NCI-H1694 (cell line): ENCODE measurements around the gene TBCD.

ENCODE experiments used
- DNase-seq: peaks from one replicate; lab custom pipeline; 2025; lab: John Stamatoyannopoulos, UW

The TBCD gene

DNA sequence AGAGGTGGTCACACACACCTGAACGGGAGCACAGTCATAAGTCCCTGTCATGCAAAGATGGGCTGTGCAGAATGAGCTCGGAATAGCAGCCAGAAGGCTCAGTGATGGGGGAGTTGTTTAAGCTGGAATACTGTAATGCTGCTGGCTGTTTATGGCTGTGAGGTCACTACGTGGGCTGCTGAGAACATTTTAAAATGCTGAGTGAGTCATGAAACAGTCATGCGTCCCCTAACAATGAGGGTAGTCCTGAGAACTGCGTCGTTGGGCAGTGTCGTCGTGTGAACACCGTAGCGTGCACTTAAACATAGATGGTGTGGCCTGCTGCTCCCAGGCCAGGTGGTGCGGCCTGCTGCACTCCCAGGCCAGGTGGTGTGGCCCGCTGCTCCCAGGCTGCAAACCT is 39.7 kb downstream of the TBCD start:
- DNase-seq = no peak

DNA sequence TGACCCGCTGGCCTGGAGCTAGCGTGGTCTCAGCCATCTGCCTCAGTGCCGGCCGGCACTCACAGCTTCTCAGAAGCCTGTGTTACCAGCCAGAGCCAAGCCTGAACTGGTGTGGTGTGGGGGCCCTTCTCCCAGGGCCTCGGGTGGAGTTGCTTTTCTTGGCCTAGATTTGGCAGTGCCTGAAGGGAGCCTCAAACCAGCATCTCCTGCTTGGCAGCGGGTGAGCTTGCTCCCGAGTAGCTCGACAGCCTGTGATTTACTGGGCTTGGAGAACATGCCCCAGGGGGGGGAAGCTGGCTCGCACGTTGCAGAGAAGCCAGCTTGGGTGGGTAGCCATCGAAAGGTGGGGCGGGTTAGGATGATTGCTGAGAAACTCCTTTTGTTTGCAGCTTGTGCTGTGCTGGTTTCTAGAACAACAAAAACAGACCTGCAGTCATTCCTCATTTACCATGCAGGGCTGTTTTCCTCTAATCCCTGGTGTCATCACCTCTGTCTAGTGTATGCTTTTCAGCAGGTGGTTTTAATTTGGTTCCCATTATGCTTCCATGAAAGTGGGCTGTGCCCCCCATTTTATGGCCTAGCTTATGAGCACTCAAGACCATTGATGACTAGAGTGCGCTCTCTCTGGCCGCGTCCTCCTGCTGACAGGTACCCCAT is 42.2 kb downstream of the TBCD start:
- DNase-seq = no peak

DNA sequence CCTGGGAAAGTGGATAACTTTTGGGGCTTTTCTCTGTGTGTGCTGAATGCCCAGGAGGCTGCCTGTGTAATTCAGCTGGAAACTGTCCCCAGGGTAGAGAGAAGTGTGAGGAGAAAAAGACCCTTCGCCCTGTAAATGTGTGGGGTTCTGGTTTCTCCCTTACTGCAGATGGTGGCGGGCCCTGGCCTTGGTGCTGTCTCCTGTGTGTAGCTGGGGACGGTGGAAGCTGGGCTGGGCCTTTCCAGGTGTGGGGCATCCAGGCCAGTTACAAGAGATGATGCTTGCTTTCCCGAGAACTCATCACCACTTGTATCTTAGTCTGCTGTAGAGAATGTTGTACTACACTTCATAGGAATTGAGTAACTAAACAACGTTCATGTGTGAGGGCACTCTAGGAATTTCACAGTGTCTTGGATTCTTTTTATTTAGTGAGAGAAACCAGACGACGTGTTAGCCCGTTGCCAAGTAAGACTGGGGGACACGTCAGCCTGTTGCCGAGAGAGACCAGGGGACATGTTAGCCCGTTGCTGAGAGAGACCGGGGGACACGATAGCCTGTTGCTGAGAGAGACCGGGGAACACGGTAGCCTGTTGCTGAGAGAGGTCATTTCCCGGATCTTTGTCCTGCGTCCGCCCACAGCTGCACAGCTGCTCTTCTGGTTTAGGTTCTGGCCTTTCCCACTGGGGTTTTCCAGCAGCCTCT is 43.1 kb downstream of the TBCD start:
- no peak for DNase-seq

DNA sequence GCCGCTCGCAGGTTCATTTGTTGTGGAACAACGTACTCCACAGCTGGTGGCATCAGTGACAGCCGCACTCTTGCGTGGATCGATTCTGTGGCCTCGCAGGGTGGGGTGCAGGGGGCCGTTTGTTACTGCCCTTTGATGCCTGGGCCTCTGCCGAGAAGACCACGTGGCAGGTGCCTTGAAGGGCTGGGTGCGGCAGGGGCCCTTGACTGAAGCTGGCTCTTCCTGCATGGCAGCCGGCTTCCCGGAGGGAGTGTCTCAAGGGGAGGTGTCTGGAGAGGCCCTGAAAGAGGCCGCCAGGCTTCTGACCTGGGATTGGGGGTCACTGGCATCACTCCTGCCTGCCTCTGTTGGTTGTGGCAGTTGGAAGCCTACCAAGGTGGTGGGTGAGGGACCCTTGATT is 43.8 kb downstream of the TBCD start:
- no peak for DNase-seq

DNA sequence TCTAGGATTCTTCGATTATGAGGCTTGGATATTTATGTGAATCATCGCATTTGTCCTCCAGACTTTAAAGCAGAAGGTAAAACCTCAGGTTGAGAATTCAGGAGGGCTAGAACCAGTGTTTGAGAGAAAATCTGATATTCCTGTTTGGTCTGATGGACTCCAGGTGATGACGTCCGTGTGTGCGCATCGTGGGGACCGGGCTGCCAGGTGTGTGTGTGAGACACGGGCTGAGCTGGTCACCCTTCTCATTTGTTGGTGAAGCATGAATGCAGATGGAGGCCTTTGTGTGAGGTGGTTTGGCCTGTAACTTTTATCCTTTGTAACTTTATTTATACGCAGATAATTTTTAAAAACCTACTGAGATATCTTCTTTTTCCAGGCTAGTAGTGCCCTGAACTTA is 45.2 kb downstream of the TBCD start:
- no peak for DNase-seq

DNA sequence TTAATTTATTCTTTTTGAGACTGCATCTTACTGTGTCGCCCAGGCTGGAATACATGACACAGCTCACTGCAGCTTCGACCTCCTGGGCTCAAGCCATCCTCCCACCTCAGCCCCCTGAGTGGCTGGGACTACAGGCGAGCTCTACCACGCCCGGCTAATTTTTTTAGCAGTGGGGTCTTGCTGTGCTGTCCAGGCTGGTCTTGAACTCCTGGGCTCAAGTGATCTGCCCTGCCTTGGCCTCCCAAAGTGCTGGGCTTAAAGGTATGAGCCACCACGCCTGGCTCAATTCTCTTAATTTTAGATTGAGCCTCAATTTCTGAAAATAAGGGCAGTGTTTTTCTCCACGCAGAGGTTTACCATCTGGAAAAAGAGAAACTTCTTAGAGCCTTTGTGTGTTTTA is 46.9 kb downstream of the TBCD start:
- no peak for DNase-seq

DNA sequence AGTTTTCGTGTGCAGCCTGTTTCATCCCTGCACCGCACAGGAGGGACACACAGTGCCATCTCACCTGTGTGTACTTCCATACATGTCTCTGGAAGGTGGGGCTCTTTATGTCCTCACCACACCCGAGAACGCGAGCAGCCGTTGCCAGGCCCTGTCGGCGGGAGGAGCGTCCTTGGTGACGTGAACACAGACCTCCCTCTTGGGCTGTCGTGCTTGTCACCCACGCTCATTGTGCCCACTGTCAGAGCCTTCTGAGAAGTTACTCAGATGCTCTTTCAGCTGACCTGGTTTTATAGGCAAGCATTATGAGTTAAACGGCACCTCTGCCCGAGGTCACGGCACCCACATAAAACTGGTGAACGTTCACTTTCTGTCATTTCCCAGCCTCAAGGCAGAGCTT is 47.7 kb downstream of the TBCD start:
- DNase-seq = no peak

DNA sequence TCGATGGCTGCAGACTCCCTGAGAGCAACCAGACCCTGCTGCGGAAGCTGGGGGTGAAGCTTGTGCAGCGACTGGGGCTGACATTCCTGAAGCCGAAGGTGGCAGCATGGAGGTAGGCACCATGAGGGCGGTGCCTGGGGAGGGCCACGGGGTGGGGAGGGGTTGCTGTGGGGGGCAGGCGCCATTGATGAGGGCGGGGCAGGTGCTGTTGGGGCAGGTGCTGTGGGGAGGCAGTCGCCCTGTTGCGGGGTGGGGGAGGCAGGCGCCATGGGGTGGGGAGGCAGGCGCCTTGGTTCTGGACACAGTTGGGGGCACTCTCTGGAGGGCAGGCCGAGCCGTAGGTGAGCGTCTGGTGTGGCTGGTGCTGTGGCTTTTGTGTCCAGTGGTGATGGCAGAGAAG is 49.0 kb downstream of the TBCD start:
- DNase-seq = no peak

DNA sequence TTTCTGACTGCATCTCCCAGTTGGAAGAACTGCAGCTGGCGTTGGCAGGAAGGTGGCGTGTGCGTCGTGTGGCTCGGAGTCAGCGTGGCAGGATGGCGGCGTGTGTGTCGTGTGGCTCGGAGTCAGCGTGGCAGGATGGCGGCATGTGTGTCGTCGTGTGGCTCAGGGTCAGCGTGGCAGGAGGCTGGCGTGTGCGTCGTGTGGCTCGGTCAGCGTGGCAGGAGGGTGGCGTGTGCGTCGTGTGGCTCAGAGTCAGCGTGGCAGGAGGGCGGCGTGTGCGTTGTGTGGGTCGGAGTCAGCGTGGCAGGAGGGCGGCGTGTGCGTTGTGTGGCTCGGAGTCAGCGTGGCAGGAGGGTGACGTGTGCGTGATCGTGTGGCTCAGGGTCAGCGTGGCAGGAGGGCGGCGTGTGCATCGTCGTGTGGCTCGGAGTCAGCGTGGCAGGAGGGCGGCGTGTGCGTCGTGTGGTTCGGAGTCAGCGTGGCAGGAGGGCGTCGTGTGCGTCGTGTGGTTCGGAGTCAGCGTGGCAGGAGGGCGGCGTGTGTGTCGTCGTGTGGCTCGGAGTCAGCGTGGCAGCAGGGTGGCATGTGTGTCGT is 49.6 kb downstream of the TBCD start:
- no peak for DNase-seq

DNA sequence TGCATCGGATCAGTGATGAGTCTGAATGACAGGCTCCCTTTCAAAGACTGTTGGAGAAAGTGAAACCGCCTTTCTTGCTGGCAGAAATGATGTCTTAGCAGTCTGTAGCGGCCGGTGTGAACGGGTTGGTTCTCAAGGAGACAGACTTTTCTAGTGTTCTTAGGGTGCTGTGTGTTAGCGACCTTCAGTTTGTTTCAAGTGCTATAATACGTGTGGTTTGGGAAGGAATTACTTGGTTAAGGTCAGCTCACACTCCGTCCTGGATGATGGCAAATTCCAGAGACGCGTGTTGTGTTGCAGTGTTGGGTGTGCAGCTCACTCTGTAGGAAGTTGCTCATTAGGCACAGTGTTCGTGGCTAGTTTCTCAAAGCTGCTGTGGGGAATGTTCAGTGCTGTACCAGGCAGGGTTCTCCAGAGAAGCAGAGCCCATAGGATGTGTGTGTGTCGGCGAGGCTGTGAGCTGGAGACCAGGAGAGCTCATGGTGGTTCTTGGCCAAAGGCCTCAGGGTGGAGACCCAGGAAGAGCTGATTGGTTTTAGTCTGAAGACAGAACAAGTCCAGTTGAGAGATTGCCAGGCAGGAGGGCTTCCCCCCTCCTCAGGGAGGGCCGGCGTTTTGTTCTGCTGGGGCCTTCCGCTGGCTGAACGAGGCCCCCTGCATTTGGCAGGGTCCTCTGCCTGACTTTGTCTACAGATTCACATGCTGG is 50.4 kb downstream of the TBCD start:
- no peak for DNase-seq

DNA sequence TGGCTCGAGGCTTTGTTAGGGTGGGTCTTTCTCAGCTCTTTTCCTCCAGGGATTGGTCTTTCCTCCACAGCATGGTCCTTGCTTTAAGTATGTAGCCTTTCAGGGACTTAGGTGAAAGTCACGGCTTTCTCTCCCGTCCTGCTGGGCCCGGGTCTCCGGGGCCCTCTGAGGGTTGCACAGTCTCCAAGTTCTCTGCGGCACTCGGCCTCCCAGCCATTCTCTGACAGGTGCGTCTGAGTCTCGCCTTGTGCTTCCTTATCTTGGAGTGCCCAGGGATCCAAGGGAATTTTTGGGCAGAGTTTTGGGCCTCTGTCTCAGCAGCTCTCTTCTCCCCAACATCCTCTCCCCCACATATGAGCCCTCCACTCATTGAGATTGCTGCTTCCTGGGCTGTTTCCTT is 51.3 kb downstream of the TBCD start:
- no peak for DNase-seq

DNA sequence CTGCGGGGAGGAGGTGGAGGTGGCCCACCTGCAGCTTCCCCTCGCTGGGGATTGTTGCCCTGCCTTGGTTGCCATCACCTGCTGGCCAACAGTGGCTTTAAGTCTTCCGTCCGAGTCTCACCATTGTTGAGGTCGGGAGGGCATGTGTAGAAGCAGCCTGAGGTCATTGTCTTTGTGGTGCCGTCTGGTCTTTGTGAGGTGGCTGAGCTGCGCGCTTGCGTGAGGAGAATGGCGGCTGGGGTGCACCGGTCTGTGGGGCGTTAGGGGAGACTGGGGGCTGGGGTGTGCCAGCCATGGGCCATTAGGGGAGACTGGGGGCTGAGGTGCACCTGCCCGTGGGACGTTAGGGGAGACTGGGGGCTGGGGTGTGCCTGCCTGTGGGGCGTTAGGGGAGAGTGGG is 51.7 kb downstream of the TBCD start:
- no peak for DNase-seq

DNA sequence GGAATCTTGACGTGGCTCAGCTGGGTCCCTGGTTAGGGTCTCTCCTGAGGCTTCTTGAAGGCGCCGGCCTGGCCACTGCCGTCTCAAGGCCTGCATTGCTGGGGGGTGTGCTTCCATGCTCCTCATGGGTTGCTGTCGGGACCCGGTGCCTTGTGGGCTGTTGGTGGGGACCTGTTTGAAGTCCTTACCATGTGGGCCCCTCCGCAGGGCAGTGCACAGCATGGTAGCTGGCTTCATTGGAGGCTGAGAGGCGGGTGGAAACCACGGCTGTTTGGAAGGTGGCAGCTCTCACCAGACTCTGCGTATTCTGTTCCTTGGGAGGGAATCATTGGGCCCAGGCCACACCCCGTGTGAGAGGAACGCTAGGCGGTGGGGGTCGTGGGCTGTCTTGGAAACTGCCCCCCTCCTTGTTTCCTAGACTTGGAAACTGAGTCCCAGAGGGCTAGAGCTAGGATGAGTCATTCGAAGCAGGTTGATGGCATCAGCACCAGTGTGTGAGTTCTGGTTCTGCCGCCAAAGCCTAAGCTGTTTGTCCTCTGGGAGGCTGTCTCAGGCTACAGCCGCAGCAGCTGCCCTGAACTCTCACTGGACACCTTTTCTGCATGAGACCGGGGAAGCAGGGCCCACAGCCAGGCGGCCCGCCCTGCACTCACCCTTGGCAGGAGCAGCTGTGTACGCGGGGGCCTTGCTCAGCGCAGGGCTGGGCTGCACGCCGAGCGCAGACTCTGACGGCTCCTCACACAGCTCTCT is 52.8 kb downstream of the TBCD start:
- DNase-seq = no peak

DNA sequence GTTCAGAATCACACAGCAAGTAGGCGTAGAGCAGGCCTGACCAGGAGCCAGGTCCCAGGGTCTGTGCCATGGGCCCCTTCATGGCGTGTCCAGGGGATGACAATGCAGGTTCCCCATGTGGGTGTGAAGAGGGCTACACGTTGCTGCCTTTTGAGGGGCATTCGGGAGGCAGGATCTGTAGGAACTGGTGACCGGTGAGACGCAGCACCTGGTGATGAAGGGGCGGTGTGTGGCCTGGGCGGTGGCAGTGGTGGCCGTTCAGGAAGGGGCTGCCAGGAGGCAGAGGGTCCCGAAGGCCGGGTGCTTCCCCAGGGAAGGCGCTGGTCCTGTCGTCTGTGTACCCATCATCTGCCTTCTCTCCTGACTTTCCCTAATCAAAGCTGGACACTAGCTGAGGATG is 53.4 kb downstream of the TBCD start:
- no peak for DNase-seq

DNA sequence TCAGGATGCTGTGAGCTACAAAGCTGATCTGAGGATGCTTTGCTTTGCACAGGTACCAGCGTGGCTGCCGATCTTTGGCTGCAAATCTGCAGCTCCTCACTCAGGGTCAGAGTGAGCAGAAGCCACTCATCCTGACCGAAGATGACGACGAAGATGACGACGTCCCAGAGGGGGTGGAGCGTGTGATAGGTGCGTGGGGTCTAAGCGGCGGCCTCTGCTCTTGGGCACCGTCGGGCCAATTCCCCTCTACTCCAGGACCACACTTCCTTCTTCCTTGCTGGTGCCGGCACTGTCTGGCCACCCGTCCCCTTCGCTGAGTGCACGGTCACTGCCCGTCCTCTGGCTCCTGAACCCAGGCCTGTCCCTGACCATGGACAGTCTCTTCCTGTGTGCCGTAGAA is 54.0 kb downstream of the TBCD start:
- DNase-seq = no peak

DNA sequence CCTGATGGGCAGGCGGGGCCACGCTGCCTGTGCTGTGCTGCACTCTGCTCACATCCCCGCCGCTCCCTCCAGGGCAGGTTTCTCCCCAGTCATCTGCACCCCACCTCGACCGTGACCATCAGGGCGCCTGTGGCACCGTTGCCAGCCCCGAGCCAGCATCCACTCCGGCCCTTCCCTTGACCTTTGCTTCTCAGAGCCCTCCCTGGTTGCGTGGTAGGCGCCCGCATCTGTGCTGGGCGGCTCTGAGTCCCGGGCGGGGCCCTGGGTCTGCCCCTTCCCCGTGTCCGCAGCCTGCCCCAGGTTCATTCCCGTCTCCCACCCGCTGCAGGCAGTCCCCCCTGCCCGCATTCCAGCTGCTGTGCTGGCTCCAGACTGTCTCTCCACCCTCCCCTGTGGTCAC is 54.8 kb downstream of the TBCD start:
- DNase-seq = no peak

DNA sequence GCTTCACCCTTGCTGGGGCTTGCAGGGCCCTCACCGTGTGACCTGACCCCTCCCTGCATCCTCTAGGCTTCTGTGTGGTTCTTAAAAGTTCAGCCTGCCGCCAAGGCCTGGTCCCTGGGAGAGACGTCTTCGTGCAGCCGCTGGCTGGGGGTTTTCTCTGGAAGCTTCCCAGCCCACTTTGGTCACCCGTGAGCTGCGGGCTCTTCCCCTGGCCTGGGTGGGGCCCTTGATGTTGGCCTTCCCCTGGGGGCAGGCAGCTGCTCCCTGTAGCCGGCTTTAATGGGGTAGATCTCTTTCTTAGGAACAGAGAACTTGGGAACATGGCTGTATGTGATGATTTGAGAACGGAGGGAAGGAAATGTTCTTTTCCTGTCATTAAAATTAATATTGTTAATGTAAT is 55.2 kb downstream of the TBCD start:
- no peak for DNase-seq

DNA sequence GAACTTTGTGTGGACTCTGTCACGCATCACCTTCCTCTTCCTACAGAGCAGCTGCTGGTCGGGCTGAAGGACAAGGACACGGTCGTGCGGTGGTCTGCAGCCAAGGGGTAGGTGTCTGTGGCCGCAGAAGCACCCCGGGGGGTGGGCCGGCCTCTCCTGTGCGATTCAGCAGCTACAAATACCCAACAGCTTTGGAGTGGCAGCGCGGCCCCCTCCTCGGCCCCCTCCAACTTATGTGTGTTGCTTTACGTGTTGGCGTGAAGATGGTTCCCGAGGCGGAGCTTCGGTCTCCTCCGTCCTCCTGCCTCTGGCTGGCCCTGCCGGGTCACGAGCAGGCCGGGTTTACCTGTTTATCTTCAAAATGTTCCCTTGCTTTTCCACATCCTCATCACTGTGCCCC is 55.7 kb downstream of the TBCD start:
- no peak for DNase-seq

DNA sequence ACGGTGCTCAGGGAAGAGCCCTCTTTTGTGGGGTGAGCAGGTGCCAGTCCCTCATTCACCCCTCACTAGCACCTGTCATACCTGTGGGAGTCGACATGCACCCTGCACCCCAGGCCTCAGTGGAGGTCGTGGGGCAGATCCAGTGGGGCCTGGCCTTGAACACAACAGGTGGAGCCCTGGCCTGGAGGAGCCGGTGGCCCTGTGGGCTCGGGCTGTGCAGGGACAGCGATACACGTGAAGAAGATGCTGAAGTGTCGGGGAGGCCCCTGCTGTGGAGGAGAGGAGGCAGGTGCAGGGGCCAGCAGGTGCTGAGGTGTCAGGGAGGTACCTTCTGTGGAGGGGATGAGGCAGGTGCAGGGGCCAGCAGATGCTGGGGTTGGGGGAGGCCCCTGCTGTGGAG is 56.1 kb downstream of the TBCD start:
- no peak for DNase-seq

DNA sequence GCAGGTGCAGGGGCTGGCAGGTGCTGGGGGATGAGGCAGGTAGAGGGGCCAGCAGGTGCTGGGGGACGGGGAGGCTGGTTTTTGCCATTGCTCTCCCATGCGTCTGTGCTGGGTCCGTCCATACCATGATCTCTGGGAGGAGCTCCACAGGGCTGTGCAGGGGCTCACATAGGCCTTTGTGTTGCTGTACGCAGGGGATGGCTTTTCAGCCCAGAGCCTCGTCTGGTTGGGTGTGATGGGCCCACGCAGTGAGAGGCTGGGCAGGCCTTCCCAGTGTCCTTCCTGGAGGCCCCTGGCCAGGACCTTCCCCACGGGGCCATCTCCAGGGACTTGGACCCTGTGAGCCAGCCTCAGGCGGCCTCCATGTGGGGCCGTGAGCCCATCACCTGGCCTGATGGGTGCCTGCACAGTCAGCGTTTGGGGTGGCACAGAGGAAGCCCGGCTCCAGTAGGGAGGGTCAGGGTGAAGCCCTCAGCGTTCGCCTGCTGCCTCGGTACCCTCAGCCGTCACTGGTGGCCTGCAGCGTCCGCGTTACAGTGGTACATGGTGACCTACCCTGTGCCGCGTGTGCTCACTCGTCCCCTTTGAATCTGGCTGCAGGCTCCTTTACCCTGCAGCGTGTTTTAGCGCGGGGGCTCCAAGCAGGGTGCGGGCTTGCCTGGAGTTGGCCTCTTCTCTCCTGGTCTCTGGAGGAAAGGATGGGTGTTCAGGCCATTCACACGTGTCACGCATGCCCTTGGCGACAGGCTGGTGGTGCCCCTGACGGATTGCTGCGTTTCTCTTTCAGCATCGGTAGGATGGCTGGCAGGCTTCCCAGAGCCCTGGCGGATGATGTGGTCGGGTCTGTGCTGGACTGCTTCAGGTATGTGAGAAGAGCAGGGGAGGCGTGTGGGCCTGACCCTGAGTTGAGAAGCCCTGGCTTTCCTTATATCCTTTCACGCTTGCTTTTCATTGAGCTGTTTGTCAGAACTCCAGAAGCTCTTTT is 57.3 kb downstream of the TBCD start:
- no peak for DNase-seq
